ENCODE measurements around the gene GMIP. TPM values are rescaled to one million over a fixed set of nuclear protein-coding genes. Genes with fewer than 3 reads are reported as not detected.

The GMIP gene
- total RNA-seq, 2 experiments from 2014 or later, result 30.1 to 48.7 TPM

- no peaks in the 10 kb centered on the region for H3K9me3 ChIP-seq (ENCODE audit: low read length)
- ChIA-PET CTCF (ENCODE audit: unreplicated experiment) (no interaction called here), POLR2A (interaction anchor here (1.0 kb wide), 1 partner anchor 41 kb away, joined by 4 read pairs; no protein-coding TSS in a partner anchor)
- no peaks in the 10 kb centered on the region for H3K79me2 ChIP-seq (ENCODE audit: insufficient read depth, low read depth, low read length)
- no peaks in the 10 kb centered on the region for H4K20me1 ChIP-seq (ENCODE audit: insufficient read depth, low read length)
- H3K4me3 ChIP-seq (ENCODE audit: low read depth, low read length, poor library complexity, severe bottlenecking), result peak within 1 kb of the TSS; percentile 70
- peak; percentile 82 for DNase-seq (ENCODE audit: low spot score)
- H3K9me2 ChIP-seq (ENCODE audit: insufficient read depth, low read length), result no peaks in the 10 kb centered on the region
- H3K36me3 ChIP-seq (ENCODE audit: insufficient read depth, low read length), result peaks cover 31% of the 10 kb centered on the region
- intact Hi-C loops (cut with micrococcal nuclease; ENCODE audit: unreplicated experiment), result no loop called here
- TF ChIP-seq CTCF (conservative IDR thresholded peaks at IDR 0.05; ENCODE audit: low read length), result no peak; the same call in 1 of the 2 replicates
- TF ChIP-seq EZH2phosphoT487 (IDR thresholded peaks at IDR 0.05; ENCODE audit: borderline replicate concordance, low read depth, low read length), result no peak
- BruUV-seq (replicated peaks), result no TSS peak
- H3K4me1 ChIP-seq (ENCODE audit: insufficient read depth, low read length, poor library complexity, severe bottlenecking), result peaks cover 18% of the 10 kb centered on the region
- no peak within 1 kb of the TSS for H3K27ac ChIP-seq (ENCODE audit: low read depth, low read length, poor library complexity, severe bottlenecking)
- peak within 1 kb of the TSS; percentile 81 for H3K4me2 ChIP-seq (ENCODE audit: low read length)
- peak within 1 kb of the TSS; percentile 71; the same call in 1 of the 2 replicates for H2AFZ ChIP-seq (ENCODE audit: low read length)
Measured at GRCh38 chr19:19627621-19628500, 15.6 kb downstream of the GMIP start, which contains the start of gene LPAR2. Gene LPAR2 (minus strand): TSS chr19:19628220. CDS start chr19:19627275, 945 bp downstream.

- peaks cover 18% of the 10 kb centered on the region for H3K4me1 ChIP-seq (ENCODE audit: insufficient read depth, low read length, poor library complexity, severe bottlenecking)
- no peak overlapping the region for H2AFZ ChIP-seq (ENCODE audit: low read length)
- intact Hi-C loops (cut with micrococcal nuclease; ENCODE audit: unreplicated experiment), result no loop called here
- TF ChIP-seq CTCF (conservative IDR thresholded peaks at IDR 0.05; ENCODE audit: low read length) (no peak), EZH2phosphoT487 (IDR thresholded peaks at IDR 0.05; ENCODE audit: borderline replicate concordance, low read depth, low read length) (no peak)
- no peaks in the 10 kb centered on the region for H4K20me1 ChIP-seq (ENCODE audit: insufficient read depth, low read length)
- CTCF ChIA-PET (ENCODE audit: unreplicated experiment), result no interaction called here
- peaks cover 22% of the 10 kb centered on the region; the same call in 1 of the 2 replicates for H3K36me3 ChIP-seq (ENCODE audit: insufficient read depth, low read length)
- H3K4me3 ChIP-seq (ENCODE audit: low read depth, low read length, poor library complexity, severe bottlenecking), result peak overlapping the region; percentile 70
- POLR2A ChIA-PET, result interaction anchor here (0.6 to 1.0 kb wide), 2 partner anchors 39 to 42 kb away, joined by 3 to 4 read pairs; no protein-coding TSS in a partner anchor
- no TSS peak for BruUV-seq (replicated peaks)
- H3K79me2 ChIP-seq (ENCODE audit: insufficient read depth, low read depth, low read length), result no peaks in the 10 kb centered on the region
- H3K9me2 ChIP-seq (ENCODE audit: insufficient read depth, low read length), result no peaks in the 10 kb centered on the region
- H3K9me3 ChIP-seq (ENCODE audit: low read length), result no peaks in the 10 kb centered on the region
- DNase-seq (ENCODE audit: low spot score), result no peak
- peak overlapping the region; percentile 81 for H3K4me2 ChIP-seq (ENCODE audit: low read length)
- H3K27ac ChIP-seq (ENCODE audit: low read depth, low read length, poor library complexity, severe bottlenecking), result no peak overlapping the region
Measured at GRCh38 chr19:19626516-19627472, 16.7 kb downstream of the GMIP start.

All from OCI-LY7 (cell line).